Upper lobe of right lung (tissue), 1 donor: ENCODE results near the gene CFAP46. TPM values are rescaled to one million over a fixed set of nuclear protein-coding genes. Genes with fewer than 3 reads are reported as not detected.

Experiments used
- ATAC-seq: fragments of 200-7000 bp; cut with Tn5 transposase; one replicate; pipeline ENCODE4 v1.9.1; 2020; ENCODE audit warnings: mild to moderate bottlenecking, moderate library complexity
- DNase-seq: peaks from one replicate; pipeline ENCODE4 v3.0.0-alpha.2; 2020
- H3K27ac ChIP-seq: fragments of 200-600 bp; one replicate; pipeline ENCODE4 v1.8.0; 2022
- H3K27me3 ChIP-seq: fragments of 200-600 bp; one replicate; pipeline ENCODE4 v1.8.0; 2022; ENCODE audit warnings: mild to moderate bottlenecking
- H3K36me3 ChIP-seq: fragments of 200-600 bp; one replicate; pipeline ENCODE4 v1.8.0; 2022
- H3K4me1 ChIP-seq: fragments of 200-600 bp; one replicate; pipeline ENCODE4 v1.8.0; 2022
- H3K4me3 ChIP-seq: fragments of 200-600 bp; one replicate; pipeline ENCODE4 v1.8.0; 2022; ENCODE audit warnings: mild to moderate bottlenecking
- H3K9me3 ChIP-seq: fragments of 200-600 bp; one replicate; pipeline ENCODE4 v1.8.0; 2022
- CTCF ChIP-seq: fragments of 200-600 bp; IDR thresholded peaks from one replicate; pipeline ENCODE4 v1.8.0; 2022; ENCODE audit warnings: antibody characterized with exemption
- intact Hi-C: fragments of 100-400 bp; cut with DNase I; formaldehyde crosslinking; loops from one replicate; pipeline ENCODE4 v1.11.0; 2022
- total RNA-seq: library from RNA; stranded (reverse); fragmentation: NEBNext Ultra II Directional; extraction: Animal tissue kit (Norgen Biotek cat#: 25700); gene quantifications from one replicate; pipeline ENCODE4 v1.2.1, GENCODE V29; 2021
- donor health status: DM: no; HTN: yes; CAD: no; lungs with severe emphysema.

The CFAP46 gene
- total RNA-seq, 1 donor from 2014 or later = 0.52 TPM

- Histone ChIP-seq H3K27me3 (peaks cover 21% of the 10 kb centered on the region), H3K36me3 (no peaks in the 10 kb centered on the region), H3K27ac (no peak overlapping the region), H3K9me3 (no peaks in the 10 kb centered on the region), H3K4me3 (no peak overlapping the region), H3K4me1 (no peaks in the 10 kb centered on the region)
- intact Hi-C loops = no loop called here
- ATAC-seq = no peak
- TF ChIP-seq CTCF = no peak
- peak; percentile 32 for DNase-seq
Measured at GRCh38 chr10:132953428-132953827, 11.1 kb upstream of the CFAP46 start.

- ATAC-seq (no peak), DNase-seq (no peak)
- intact Hi-C loops = no loop called here
- Histone ChIP-seq H3K36me3 (no peaks in the 10 kb centered on the region), H3K9me3 (no peaks in the 10 kb centered on the region), H3K4me1 (no peaks in the 10 kb centered on the region), H3K27me3 (peaks cover 24% of the 10 kb centered on the region), H3K4me3 (no peak overlapping the region), H3K27ac (no peak overlapping the region)
- TF ChIP-seq CTCF = no peak
Measured at GRCh38 chr10:132951926-132952325, 9.6 kb upstream of the CFAP46 start.

- intact Hi-C loops = no loop called here
Measured at GRCh38 chr10:132948351-132948750, 6.0 kb upstream of the CFAP46 start.

GRCh38 chr10:132947843-132948242, 5.5 kb upstream of the CFAP46 start:
- H3K4me1 ChIP-seq = peaks cover under 1% of the 10 kb centered on the region
- no peak overlapping the region for H3K4me3 ChIP-seq
- peaks cover 37% of the 10 kb centered on the region for H3K27me3 ChIP-seq
- ATAC-seq (no peak), DNase-seq (peak; percentile 6)
- no peak for TF ChIP-seq CTCF
- H3K27ac ChIP-seq = no peak overlapping the region
- H3K9me3 ChIP-seq = no peaks in the 10 kb centered on the region
- no peaks in the 10 kb centered on the region for H3K36me3 ChIP-seq
- intact Hi-C loops = no loop called here

More at GRCh38 chr10:132948351-132948750, 6.0 kb upstream of the CFAP46 start:
- no peaks in the 10 kb centered on the region for H3K4me1 ChIP-seq
- no peak overlapping the region for H3K27ac ChIP-seq
- ATAC-seq (no peak), DNase-seq (peak; percentile 30)
- TF ChIP-seq CTCF = no peak
- no peak overlapping the region for H3K4me3 ChIP-seq
- peaks cover 36% of the 10 kb centered on the region for H3K27me3 ChIP-seq
- H3K36me3 ChIP-seq = no peaks in the 10 kb centered on the region
- H3K9me3 ChIP-seq = no peaks in the 10 kb centered on the region

- no peak overlapping the region for H3K27ac ChIP-seq
- DNase-seq = peak; percentile 34
- intact Hi-C loops = no loop called here
Measured at GRCh38 chr10:132946806-132947546, 4.6 kb upstream of the CFAP46 start.

More at GRCh38 chr10:132946806-132947546, 4.6 kb upstream of the CFAP46 start:
- Histone ChIP-seq H3K27me3 (peaks cover 38% of the 10 kb centered on the region), H3K4me3 (no peak overlapping the region), H3K36me3 (no peaks in the 10 kb centered on the region), H3K4me1 (peaks cover 10% of the 10 kb centered on the region), H3K9me3 (no peaks in the 10 kb centered on the region)
- TF ChIP-seq CTCF = no peak
- no peak for ATAC-seq
